HL-60/S4 treated with retinoic acid at 250 ng/mL for 4 days and 3 days (cell line): ENCODE data around the gene PRKAA2.
"Not testable (repeated sequence)": the region's sequence is repeated elsewhere in the genome, so short reads cannot be mapped to it uniquely, and the experiment has no call there.

Experiments used
- in situ Hi-C: fragments of 300-500 bp; cut with MboI; formaldehyde crosslinking; loops from 2 replicates; pipeline ENCODE4 v1.7.0; 2022; ENCODE audit warnings: low sequenced_read_pairs

The PRKAA2 gene

GRCh38 chr1:56644919-56645676, at the start of gene PRKAA2:
TSS of gene PRKAA2 (plus strand) at chr1:56645314. CDS start at chr1:56645388, 74 bp downstream.
- in situ Hi-C loops = no loop called here

GRCh38 chr1:56595397-56596191, 49.5 kb upstream of the PRKAA2 start:
- in situ Hi-C loops = not testable (repeated sequence)

GRCh38 chr1:56610097-56610496, 35.0 kb upstream of the PRKAA2 start:
- in situ Hi-C loops = not testable (repeated sequence)

GRCh38 chr1:56610770-56611169, 34.3 kb upstream of the PRKAA2 start:
- in situ Hi-C loops = not testable (repeated sequence)

- in situ Hi-C loops = no loop called here
Observed at GRCh38 chr1:56617141-56617540, 28.0 kb upstream of the PRKAA2 start.

GRCh38 chr1:56625819-56626440, 19.2 kb upstream of the PRKAA2 start:
- in situ Hi-C loops = no loop called here

GRCh38 chr1:56626546-56626945, 18.6 kb upstream of the PRKAA2 start:
- in situ Hi-C loops = no loop called here

- in situ Hi-C loops = no loop called here
Observed at GRCh38 chr1:56627019-56627635, 18.0 kb upstream of the PRKAA2 start.

GRCh38 chr1:56627636-56628039, 17.5 kb upstream of the PRKAA2 start:
- in situ Hi-C loops = no loop called here

- in situ Hi-C loops = no loop called here
Observed at GRCh38 chr1:56630786-56631185, 14.3 kb upstream of the PRKAA2 start.

GRCh38 chr1:56631901-56632300, 13.2 kb upstream of the PRKAA2 start:
- in situ Hi-C loops = no loop called here

- in situ Hi-C loops = no loop called here
Observed at GRCh38 chr1:56634981-56635380, 10.1 kb upstream of the PRKAA2 start.

- in situ Hi-C loops = no loop called here
Observed at GRCh38 chr1:56638248-56638647, 6.9 kb upstream of the PRKAA2 start.

- in situ Hi-C loops = no loop called here
Observed at GRCh38 chr1:56639211-56639610, 5.9 kb upstream of the PRKAA2 start.

- in situ Hi-C loops = no loop called here
Observed at GRCh38 chr1:56643661-56644060, 1.5 kb upstream of the PRKAA2 start.

- in situ Hi-C loops = no loop called here
Observed at GRCh38 chr1:56644064-56644918, 823 bp upstream of the PRKAA2 start.

- in situ Hi-C loops = no loop called here
Observed at GRCh38 chr1:56645677-56646305, 677 bp downstream of the PRKAA2 start.

GRCh38 chr1:56646611-56647010, 1.5 kb downstream of the PRKAA2 start:
- in situ Hi-C loops = no loop called here

- in situ Hi-C loops = no loop called here
Observed at GRCh38 chr1:56647106-56647505, 2.0 kb downstream of the PRKAA2 start.

- in situ Hi-C loops = no loop called here
Observed at GRCh38 chr1:56648546-56648945, 3.4 kb downstream of the PRKAA2 start.
